ENCODE measurements around the gene C3.
"Not testable (repeated sequence)": the region's sequence is repeated elsewhere in the genome, so short reads cannot be mapped to it uniquely, and the experiment has no call there.

Gene C3

GRCh38 chr19:6686628-6686975 lies 33.8 kb downstream of the C3 start:
- DNase-seq, result no peak

- no peak for DNase-seq
Observed at GRCh38 chr19:6685962-6686627, 34.4 kb downstream of the C3 start.

- no peak for DNase-seq
Observed at GRCh38 chr19:6685482-6685881, 35.0 kb downstream of the C3 start.

GRCh38 chr19:6683971-6684370 lies 36.5 kb downstream of the C3 start:
- no peak for DNase-seq

GRCh38 chr19:6682607-6683128 lies 37.8 kb downstream of the C3 start:
- no peak for DNase-seq

- DNase-seq, result no peak
Observed at GRCh38 chr19:6680141-6680540, 40.3 kb downstream of the C3 start.

GRCh38 chr19:6679139-6679538 lies 41.3 kb downstream of the C3 start:
- DNase-seq, result no peak

- peak; percentile 23 for DNase-seq
Observed at GRCh38 chr19:6678690-6679109, 41.8 kb downstream of the C3 start.

GRCh38 chr19:6677883-6678689 lies 42.4 kb downstream of the C3 start:
- DNase-seq, result no peak

- no peak for DNase-seq
Observed at GRCh38 chr19:6677495-6677882, 43.0 kb downstream of the C3 start.

GRCh38 chr19:6676288-6676687 lies 44.2 kb downstream of the C3 start:
- DNase-seq, result no peak

GRCh38 chr19:6674868-6675305 lies 45.6 kb downstream of the C3 start:
- peak; percentile 79 for DNase-seq

GRCh38 chr19:6674408-6674807 lies 46.0 kb downstream of the C3 start:
- not testable (repeated sequence) for DNase-seq

- no peak for DNase-seq
Observed at GRCh38 chr19:6672693-6673290, 47.7 kb downstream of the C3 start.

GRCh38 chr19:6671960-6672359 lies 48.5 kb downstream of the C3 start:
- DNase-seq, result no peak

GRCh38 chr19:6668691-6669090 lies 51.8 kb downstream of the C3 start:
- no peak for DNase-seq

- DNase-seq, result no peak
Observed at GRCh38 chr19:6667114-6667627, 53.3 kb downstream of the C3 start.

- no peak for DNase-seq
Observed at GRCh38 chr19:6664916-6665315, 55.5 kb downstream of the C3 start.

- DNase-seq, result no peak
Observed at GRCh38 chr19:6663236-6664201, 56.9 kb downstream of the C3 start.

- no peak for DNase-seq
Observed at GRCh38 chr19:6662702-6663101, 57.7 kb downstream of the C3 start.

- not testable (repeated sequence) for DNase-seq
Observed at GRCh38 chr19:6661509-6662244, 58.8 kb downstream of the C3 start.

- no peak for DNase-seq
Observed at GRCh38 chr19:6660930-6661329, 59.5 kb downstream of the C3 start.
